H1 (cell line): ENCODE results near the gene CCDC74A. TPM values are rescaled to one million over a fixed set of nuclear protein-coding genes. Genes with fewer than 3 reads are reported as not detected.
"Not testable (repeated sequence)": the region's sequence is repeated elsewhere in the genome, so short reads cannot be mapped to it uniquely, and the experiment has no call there.

Source experiments
- CTCF ChIA-PET: fragments of 300-600 bp; sonication (Branson Sonifier 250); formaldehyde crosslinking; loops from one replicate; lab custom pipeline; 2021; ENCODE audit not compliant: partially characterized antibody; lab: Charles Lee
- POLR2A ChIA-PET: fragments of 300-600 bp; sonication (Branson Sonifier 250); formaldehyde crosslinking; loops from one replicate; lab custom pipeline; 2021; ENCODE audit warnings: inconsistent platforms; ENCODE audit not compliant: partially characterized antibody; lab: Charles Lee
- DNase-seq, 2 experiments: peaks; one replicate each; pipeline versions ENCODE4 v3.0.0 to v3.0.0-alpha.2; 2010 to 2022; ENCODE audit warnings: low spot score in 2 of 2, low read depth in 1 of 2, mixed read lengths in 1 of 2
- FAIRE-seq: peaks from 2 replicates; lab custom pipeline; 2011; peaks lifted over from hg19 to GRCh38; lab: Jason Lieb, UNC
- H2AFZ ChIP-seq: 2 replicates; pipeline ENCODE4 v1.8.1; 2012; ENCODE audit warnings: low read length, inconsistent platforms
- H2AK5ac ChIP-seq: 2 replicates; pipeline ENCODE4 v1.6.1; 2013; ENCODE audit warnings: low read depth, low read length
- H2BK120ac ChIP-seq: replicated peaks from 2 replicates; pipeline ENCODE3; 2013; ENCODE audit warnings: low read depth, low read length, inconsistent platforms
- H2BK12ac ChIP-seq: 2 replicates; pipeline ENCODE4 v1.6.1; 2013; ENCODE audit warnings: low read depth, low read length
- H2BK15ac ChIP-seq: 2 replicates; pipeline ENCODE4 v1.6.1; 2013; ENCODE audit warnings: low read length
- H2BK20ac ChIP-seq: 2 replicates; pipeline ENCODE4 v1.6.1; 2013; ENCODE audit warnings: low read length
- H2BK5ac ChIP-seq: 2 replicates; pipeline ENCODE4 v1.6.1; 2013; ENCODE audit warnings: low read depth, low read length
- H3K14ac ChIP-seq: 2 replicates; pipeline ENCODE4 v1.6.1; 2013; ENCODE audit warnings: inconsistent platforms; ENCODE audit not compliant: insufficient read length
- H3K18ac ChIP-seq: 2 replicates; pipeline ENCODE4 v1.6.1; 2013; ENCODE audit warnings: low read length; ENCODE audit errors: extremely low read depth
- H3K23ac ChIP-seq: 2 replicates; pipeline ENCODE4 v1.6.1; 2013; ENCODE audit warnings: inconsistent platforms; ENCODE audit not compliant: insufficient read length
- H3K23me2 ChIP-seq: 2 replicates; pipeline ENCODE4 v1.6.1; 2013; ENCODE audit warnings: low read depth, low read length
- H3K27ac ChIP-seq: 2 replicates; pipeline ENCODE4 v1.6.1; 2011; ENCODE audit warnings: low read depth, low read length, inconsistent platforms
- H3K27me3 ChIP-seq, 4 experiments: replicated peaks in 1 of 4; 1 replicate in 1 of 4; 2 replicates in 3 of 4; pipeline versions ENCODE4 v1.6.1 to v1.8.1; 2011 to 2013; ENCODE audit warnings: low read length in 3 of 4, mild to moderate bottlenecking in 3 of 4, inconsistent platforms in 2 of 4, mixed read lengths in 2 of 4, moderate library complexity in 1 of 4; ENCODE audit not compliant: control insufficient read depth in 3 of 4, insufficient read depth in 3 of 4; ENCODE audit errors: extremely low read depth in 1 of 4
- H3K36me3 ChIP-seq, 4 experiments: 2 replicates each; pipeline versions ENCODE4 v1.6.1 to v1.8.1; 2011 to 2013; ENCODE audit warnings: mild to moderate bottlenecking in 4 of 4, low read length in 3 of 4, moderate library complexity in 2 of 4, control low read depth in 1 of 4, inconsistent platforms in 1 of 4; ENCODE audit not compliant: insufficient read depth in 4 of 4, control insufficient read depth in 2 of 4
- H3K4ac ChIP-seq: replicated peaks from 2 replicates; pipeline ENCODE3; 2013; ENCODE audit warnings: low read length, low read depth, mixed read lengths, inconsistent platforms; ENCODE audit not compliant: insufficient read length
- H3K4me1 ChIP-seq, 4 experiments: replicated peaks in 1 of 4; 1 replicate in 1 of 4; 2 replicates in 3 of 4; pipeline versions ENCODE4 v1.6.1 to v1.8.1; 2011 to 2013; ENCODE audit warnings: low read length in 3 of 4, inconsistent platforms in 2 of 4, mixed read lengths in 1 of 4; ENCODE audit not compliant: insufficient read depth in 4 of 4, control insufficient read depth in 3 of 4
- H3K4me2 ChIP-seq, 2 experiments: 2 replicates each; pipeline versions ENCODE4 v1.6.1 to v1.8.1; 2011 to 2013; ENCODE audit warnings: low read depth in 2 of 2, low read length in 2 of 2, control low read depth in 1 of 2, inconsistent platforms in 1 of 2, mild to moderate bottlenecking in 1 of 2; ENCODE audit not compliant: insufficient read depth in 1 of 2
- H3K4me3 ChIP-seq, 4 experiments: fragments of 200-600, 300-600 bp in 1 of 4; sonication (generic), shearing (Covaris generic), sonication (Bioruptor Twin) in 1 of 4; 2 replicates each; pipeline versions ENCODE4 v1.5.1 to v1.8.1; 2011 to 2016; ENCODE audit warnings: low read length in 4 of 4, low read depth in 3 of 4, control low read depth in 2 of 4, inconsistent platforms in 2 of 4, mild to moderate bottlenecking in 2 of 4, mixed read lengths in 1 of 4, moderate library complexity in 1 of 4; ENCODE audit not compliant: insufficient read depth in 2 of 4; ENCODE audit errors: extremely low read depth in 1 of 4
- H3K56ac ChIP-seq: replicated peaks from 2 replicates; pipeline ENCODE3; 2013; ENCODE audit warnings: low read depth, mild to moderate bottlenecking, mixed read lengths, low read length, inconsistent platforms; ENCODE audit not compliant: insufficient read length
- H3K79me1 ChIP-seq: 2 replicates; pipeline ENCODE4 v1.6.1; 2013; ENCODE audit warnings: low read depth, low read length, control low read depth
- H3K79me2 ChIP-seq, 2 experiments: 2 replicates each; pipeline versions ENCODE4 v1.6.1 to v1.8.1; 2012 to 2013; ENCODE audit warnings: low read length in 2 of 2, mild to moderate bottlenecking in 2 of 2, inconsistent platforms in 1 of 2; ENCODE audit not compliant: insufficient read depth in 2 of 2, control insufficient read depth in 1 of 2
- H3K9ac ChIP-seq, 4 experiments: replicated peaks in 1 of 4; 1 replicate in 1 of 4; 2 replicates in 3 of 4; pipeline versions ENCODE4 v1.6.1 to v1.8.1; 2011 to 2013; ENCODE audit warnings: low read depth in 3 of 4, low read length in 3 of 4, control low read depth in 2 of 4, mild to moderate bottlenecking in 2 of 4, moderate library complexity in 2 of 4, inconsistent platforms in 1 of 4; ENCODE audit errors: extremely low read depth in 1 of 4
- H3K9me3 ChIP-seq, 2 experiments: 2 replicates each; pipeline versions ENCODE4 v1.6.1 to v1.8.1; 2012 to 2013; ENCODE audit warnings: mild to moderate bottlenecking in 2 of 2, moderate library complexity in 2 of 2, control low read depth in 1 of 2, inconsistent platforms in 1 of 2, low read depth in 1 of 2, low read length in 1 of 2, mixed read lengths in 1 of 2; ENCODE audit not compliant: insufficient read depth in 2 of 2
- H4K20me1 ChIP-seq, 2 experiments: replicated peaks in 1 of 2; 2 replicates each; pipeline versions ENCODE3 to v1.8.1; 2011 to 2013; ENCODE audit warnings: inconsistent platforms in 2 of 2, low read length in 2 of 2, mild to moderate bottlenecking in 1 of 2; ENCODE audit not compliant: insufficient read depth in 2 of 2, control insufficient read depth in 1 of 2
- H4K5ac ChIP-seq: 2 replicates; pipeline ENCODE4 v1.6.1; 2013; ENCODE audit warnings: low read length, low read depth, mixed read lengths, inconsistent platforms; ENCODE audit not compliant: insufficient read length
- H4K8ac ChIP-seq: 2 replicates; pipeline ENCODE4 v1.8.0; 2013; ENCODE audit warnings: mild to moderate bottlenecking, moderate library complexity, low read length, inconsistent platforms; ENCODE audit not compliant: insufficient read depth; ENCODE audit errors: extremely low read depth
- H4K91ac ChIP-seq: replicated peaks from 2 replicates; pipeline ENCODE3; 2013; ENCODE audit warnings: low read length, mixed read lengths, inconsistent platforms; ENCODE audit not compliant: insufficient read length
- WGBS, 2 experiments: shearing (Covaris generic) in 1 of 2; methylation state at CpG; one replicate each; pipeline versions ENCODE4 v1.1.6 to v1.1.7; 2013 to 2015; ENCODE audit warnings: low lambda C conversion rate in 2 of 2, mixed read lengths in 2 of 2, inconsistent platforms in 1 of 2, low coverage in 1 of 2, missing lambda C conversion rate in 1 of 2; ENCODE audit not compliant: insufficient replicate concordance in 2 of 2, insufficient coverage in 1 of 2, insufficient read length in 1 of 2; ENCODE audit errors: extremely low coverage in 1 of 2, missing lambda C conversion rate in 1 of 2; 5-methylcytosine and 5-hydroxymethylcytosine counted together
- polyA plus RNA-seq, 7 experiments: library from polyadenylated mRNA; depleted of rRNA in 3 of 7; stranded (reverse) in 5 of 7; unstranded in 2 of 7; fragments of >200 nt in 5 of 7; fragments of 200-250 nt in 2 of 7; gene quantifications; 1 replicate in 5 of 7; 2 replicates in 1 of 7; 4 replicates in 1 of 7; pipeline versions ENCODE4 v1.2.1 to v1.2.3, GENCODE V29; 2011 to 2013; ENCODE audit warnings: missing spikeins in 2 of 7, mixed read lengths in 2 of 7
- total RNA-seq: library from RNA; stranded (reverse); fragmentation: NEBNext Ultra II Directional; extraction: Animal tissue kit (Norgen Biotek cat#: 25700); gene quantifications from 2 replicates; pipeline ENCODE4 v1.2.1, GENCODE V29; 2021

CCDC74A gene
- total and polyA plus RNA-seq, 2 of the 8 experiments (the other 6 are each of a cell fraction or from before 2014, with no cell fraction given) = 18.1 to 21.0 TPM

GRCh38 chr2:131478074-131478849, 49.4 kb upstream of the CCDC74A start:
- DNase-seq, H3K27ac ChIP-seq, H3K4me1 ChIP-seq, H3K9ac ChIP-seq, CTCF ChIA-PET, H3K4me2 ChIP-seq, H3K4me3 ChIP-seq, FAIRE-seq, H4K20me1 ChIP-seq, H3K4ac ChIP-seq, H4K91ac ChIP-seq, H2BK5ac ChIP-seq, H3K27me3 ChIP-seq, H3K79me2 ChIP-seq, H3K14ac ChIP-seq, H3K23ac ChIP-seq, H3K18ac ChIP-seq, H3K79me1 ChIP-seq, H2AFZ ChIP-seq, POLR2A ChIA-PET, H4K5ac ChIP-seq, H3K56ac ChIP-seq, H2BK20ac ChIP-seq, H2BK120ac ChIP-seq, H2BK12ac ChIP-seq, H2AK5ac ChIP-seq, H3K36me3 ChIP-seq, H4K8ac ChIP-seq, H2BK15ac ChIP-seq, H3K9me3 ChIP-seq, H3K23me2 ChIP-seq: not testable (repeated sequence)
- 96% methylated on average over 12 of the region's 18 CpGs; no CpG with 5 or more reads in 1 of the 2 experiments for WGBS, 2 experiments
